Fibroblast of mammary gland (primary cell): ENCODE data around the gene PARD3B.

Experiments used
- DNase-seq: peaks from one replicate; pipeline ENCODE4 v3.0.0-alpha.2; 2010; ENCODE audit warnings: low read depth
- H3K4me3 ChIP-seq: 2 replicates; pipeline ENCODE4 v1.5.1; 2011; ENCODE audit warnings: low read depth, mild to moderate bottlenecking, low read length, moderate library complexity; ENCODE audit not compliant: control insufficient read depth
- TF ChIP-seq, protein P1 (sequence below): conservative IDR thresholded peaks from 2 replicates; pipeline ENCODE4 v1.5.1; 2011; ENCODE audit warnings: low read depth, low read length, inconsistent platforms; ENCODE audit not compliant: control insufficient read depth, insufficient read depth

The PARD3B gene

DNA sequence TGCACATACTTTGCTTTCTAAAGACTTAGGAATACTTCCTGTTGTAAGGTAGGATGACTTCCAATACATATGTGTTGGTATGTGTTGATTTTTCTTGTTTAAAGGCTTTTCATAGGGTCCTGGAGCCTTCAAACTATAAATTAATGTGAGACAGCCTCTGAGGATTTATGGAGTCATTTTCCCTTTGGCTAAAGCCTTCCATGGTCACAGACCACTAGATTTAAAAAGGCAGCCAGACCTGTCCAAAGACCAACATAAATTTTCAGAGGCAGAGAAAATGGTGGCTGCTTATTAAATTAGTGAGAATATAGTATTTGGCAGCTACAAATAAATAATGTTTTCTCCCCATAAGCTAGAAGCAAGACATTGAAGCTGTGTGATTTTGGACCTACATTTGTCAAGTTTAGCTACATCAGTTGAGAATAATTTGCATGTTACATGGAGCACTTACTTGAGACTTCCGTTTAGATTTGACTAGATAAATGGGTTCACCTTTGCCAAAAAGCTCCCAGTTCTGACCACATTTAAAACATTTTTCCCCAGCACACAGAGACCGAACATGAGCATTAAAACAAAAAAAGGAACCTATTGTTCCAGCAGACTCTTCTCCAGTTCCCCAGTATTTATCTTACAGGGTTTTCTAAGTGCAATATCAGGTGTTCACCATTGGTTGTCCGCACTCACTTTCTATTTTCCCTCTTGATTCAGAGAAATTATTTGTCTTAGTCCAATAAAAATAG, 402.9 kb downstream of the PARD3B start:
- no peak overlapping the region for H3K4me3 ChIP-seq
- no peak for DNase-seq
- TF ChIP-seq, protein P1, sequence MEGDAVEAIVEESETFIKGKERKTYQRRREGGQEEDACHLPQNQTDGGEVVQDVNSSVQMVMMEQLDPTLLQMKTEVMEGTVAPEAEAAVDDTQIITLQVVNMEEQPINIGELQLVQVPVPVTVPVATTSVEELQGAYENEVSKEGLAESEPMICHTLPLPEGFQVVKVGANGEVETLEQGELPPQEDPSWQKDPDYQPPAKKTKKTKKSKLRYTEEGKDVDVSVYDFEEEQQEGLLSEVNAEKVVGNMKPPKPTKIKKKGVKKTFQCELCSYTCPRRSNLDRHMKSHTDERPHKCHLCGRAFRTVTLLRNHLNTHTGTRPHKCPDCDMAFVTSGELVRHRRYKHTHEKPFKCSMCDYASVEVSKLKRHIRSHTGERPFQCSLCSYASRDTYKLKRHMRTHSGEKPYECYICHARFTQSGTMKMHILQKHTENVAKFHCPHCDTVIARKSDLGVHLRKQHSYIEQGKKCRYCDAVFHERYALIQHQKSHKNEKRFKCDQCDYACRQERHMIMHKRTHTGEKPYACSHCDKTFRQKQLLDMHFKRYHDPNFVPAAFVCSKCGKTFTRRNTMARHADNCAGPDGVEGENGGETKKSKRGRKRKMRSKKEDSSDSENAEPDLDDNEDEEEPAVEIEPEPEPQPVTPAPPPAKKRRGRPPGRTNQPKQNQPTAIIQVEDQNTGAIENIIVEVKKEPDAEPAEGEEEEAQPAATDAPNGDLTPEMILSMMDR, result no peak

DNA sequence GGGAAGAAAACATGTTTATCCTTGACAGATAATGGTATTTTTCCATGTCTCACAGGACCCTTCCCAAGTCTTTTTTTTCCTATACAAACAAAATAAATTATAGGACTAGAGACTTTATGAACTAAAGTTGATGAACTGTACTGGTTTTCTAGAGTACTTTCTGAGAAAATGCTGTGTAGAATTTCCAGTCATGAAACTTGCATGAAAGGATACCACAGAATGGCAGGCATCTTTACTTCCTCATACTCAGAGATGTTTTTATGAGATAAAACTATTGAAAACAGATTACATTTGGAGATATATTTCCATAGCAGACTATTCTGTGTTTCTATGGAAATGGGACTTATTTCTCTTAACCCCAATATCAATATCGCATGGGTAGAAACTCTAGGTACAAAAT, 403.5 kb downstream of the PARD3B start:
- H3K4me3 ChIP-seq, result no peak overlapping the region
- no peak for DNase-seq
- TF ChIP-seq, protein P1, result no peak

DNA sequence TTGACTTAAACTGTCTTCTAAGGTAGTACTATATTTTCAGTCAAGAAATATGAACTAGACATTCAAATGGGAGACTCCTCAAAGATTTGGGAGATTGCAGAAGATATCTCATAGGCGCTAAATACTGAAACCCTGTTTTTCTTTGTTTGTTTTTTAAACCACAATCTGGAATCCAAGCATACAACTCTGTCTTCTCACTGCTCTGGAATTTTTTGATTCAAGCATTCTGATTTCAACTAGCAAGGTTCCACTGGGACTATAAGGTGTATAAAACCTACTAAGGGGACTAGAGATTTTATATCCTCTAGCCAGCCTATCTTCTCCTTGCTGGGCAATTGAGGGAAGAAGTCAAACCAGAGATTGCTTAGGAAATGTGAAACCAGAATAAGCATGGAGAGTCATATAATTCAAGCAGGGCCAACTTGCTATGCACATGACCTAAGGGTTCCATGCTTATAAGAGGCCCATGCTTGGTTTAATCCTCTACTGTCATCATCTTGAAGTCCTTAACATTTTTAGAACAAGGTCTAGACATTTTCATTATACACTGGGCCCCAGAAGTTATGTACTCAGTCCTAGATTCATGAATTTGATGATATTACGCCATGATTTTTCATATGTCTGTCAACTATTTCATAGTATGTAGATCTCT, 405.5 kb downstream of the PARD3B start:
- DNase-seq, result no peak
- TF ChIP-seq, protein P1, result no peak
- no peak overlapping the region for H3K4me3 ChIP-seq

DNA sequence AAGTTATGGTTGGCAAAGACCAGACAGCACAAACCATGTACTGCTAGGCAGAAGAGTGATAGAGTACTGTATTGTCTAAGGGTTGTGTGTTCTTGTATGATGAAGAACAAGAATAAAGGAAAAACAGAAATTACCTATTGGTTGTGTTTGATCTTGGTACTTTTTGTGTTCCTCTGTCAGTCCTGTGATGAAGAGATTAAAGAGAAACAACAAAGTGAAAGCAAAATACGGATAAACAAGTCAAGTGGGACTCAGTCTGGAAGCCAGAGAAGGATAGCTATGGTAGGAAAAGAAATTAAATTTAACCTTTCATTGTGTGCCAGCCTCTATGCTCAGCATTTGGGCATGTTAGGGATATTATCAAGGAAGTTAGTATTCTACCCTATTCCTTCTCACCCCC, 413.1 kb downstream of the PARD3B start:
- H3K4me3 ChIP-seq, result no peak overlapping the region
- TF ChIP-seq, protein P1, result no peak
- no peak for DNase-seq

DNA sequence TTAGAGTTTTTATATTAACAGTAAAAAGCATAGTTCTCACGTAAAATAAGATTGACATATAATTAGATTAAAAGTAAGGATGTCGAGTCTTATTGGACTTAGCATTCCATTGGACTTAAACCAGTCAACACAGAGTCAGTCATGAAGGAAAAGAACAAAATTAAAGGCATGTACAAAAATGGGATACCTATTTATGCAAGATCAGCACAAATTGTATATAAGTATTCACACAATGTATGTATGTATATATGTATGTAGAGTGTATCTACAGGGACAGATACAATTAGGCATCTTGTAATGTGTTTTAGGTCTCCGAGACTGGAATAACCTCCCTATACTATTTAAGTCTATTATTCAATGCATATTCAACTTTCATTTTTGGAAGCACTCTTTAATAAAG, 419.1 kb downstream of the PARD3B start:
- TF ChIP-seq, protein P1, result no peak
- no peak for DNase-seq
- H3K4me3 ChIP-seq, result no peak overlapping the region

DNA sequence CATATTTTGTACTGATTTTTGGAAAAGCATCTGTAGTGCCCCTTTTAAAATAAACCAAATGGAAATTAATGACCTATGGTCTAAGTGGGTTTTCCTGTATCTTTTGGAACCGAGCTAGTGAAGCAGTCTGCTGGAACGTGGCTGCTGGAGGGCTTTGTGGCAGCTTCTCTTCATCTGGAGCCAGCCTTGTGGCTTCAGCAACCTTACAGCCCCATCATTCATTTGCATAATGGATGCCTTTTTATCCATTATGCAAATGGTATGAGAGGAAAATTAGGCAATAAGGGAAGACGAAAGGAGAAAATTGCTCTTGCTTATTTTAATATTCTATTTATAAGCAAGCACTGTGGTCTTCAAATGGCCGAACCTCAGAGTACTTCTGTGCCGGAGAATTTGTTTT, 421.0 kb downstream of the PARD3B start:
- TF ChIP-seq, protein P1, result no peak
- H3K4me3 ChIP-seq, result no peak overlapping the region
- DNase-seq, result no peak
